ENCODE results near the gene LRFN4.
A peak's percentile ranks its signal among the peaks of the same experiment; 100 is the strongest.
"Not testable (repeated sequence)": the region's sequence is repeated elsewhere in the genome, so short reads cannot be mapped to it uniquely, and the experiment has no call there.

Gene LRFN4

DNA sequence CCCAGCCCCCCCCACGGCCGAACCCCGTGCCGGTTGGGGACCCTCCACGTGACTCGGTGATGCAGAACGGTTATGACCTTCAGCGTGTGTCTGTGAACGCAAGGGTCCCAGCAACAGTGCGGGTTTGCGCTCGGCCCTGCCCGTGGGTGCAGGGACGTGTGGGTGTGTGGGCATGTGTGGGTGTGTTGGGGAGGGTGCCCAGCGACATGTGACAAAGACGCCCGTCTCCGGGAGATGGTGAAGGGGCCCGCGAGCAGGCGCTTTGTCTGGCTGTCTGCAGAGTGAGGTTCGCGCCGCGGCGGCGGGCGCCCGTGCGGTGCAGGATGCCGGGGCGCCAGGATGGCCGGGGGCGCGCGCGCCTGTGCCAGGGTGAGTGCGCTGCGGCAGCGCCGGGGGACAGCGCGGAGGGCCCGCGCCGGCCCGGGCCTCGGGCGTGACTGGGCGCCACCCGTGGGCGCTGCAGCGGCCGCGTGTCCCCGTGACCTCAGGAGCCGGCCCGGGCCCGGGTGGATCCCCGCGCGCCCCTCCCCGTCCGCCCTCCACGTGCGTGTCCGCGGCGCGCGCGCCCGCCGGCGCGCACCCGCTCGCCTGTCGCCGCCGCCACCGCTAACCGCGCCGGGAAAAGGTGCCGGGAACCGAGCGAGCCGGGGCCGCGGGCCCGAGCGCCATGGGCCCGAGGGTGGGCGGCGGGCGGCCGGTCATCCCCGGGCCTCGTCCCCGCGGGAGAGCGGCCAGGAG, at the start of gene LRFN4:
Gene LRFN4 (plus strand): TSS at position 569 of the 738 bp plus-strand sequence. CDS start 681 bp downstream, outside the sequence.
- no peak for DNase-seq

DNA sequence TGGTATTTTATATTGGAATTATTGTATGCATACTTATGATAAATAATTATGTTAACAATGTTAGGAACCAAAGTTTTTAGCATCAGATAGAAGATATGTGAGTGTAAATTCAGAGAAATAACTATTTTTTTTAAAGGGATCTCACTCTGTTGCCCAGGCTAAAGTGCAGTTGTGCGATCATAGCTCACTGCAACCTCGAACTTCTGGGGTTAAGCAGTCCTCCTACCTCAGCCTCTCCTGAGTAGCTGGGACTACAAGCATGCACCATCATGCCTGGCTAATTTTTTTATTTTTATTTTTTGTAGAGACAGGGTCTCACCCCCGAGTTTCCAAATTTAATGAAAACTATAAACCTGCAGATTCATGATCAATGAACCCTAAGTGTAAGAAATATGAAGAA, 47.3 kb upstream of the LRFN4 start:
- no peak for DNase-seq

- no peak for DNase-seq
These were observed 46.2 kb upstream of the LRFN4 start for GRCh38 chr11:66810576-66811185.

- DNase-seq = no peak
These were observed 42.2 kb upstream of the LRFN4 start for GRCh38 chr11:66814678-66815077.

DNA sequence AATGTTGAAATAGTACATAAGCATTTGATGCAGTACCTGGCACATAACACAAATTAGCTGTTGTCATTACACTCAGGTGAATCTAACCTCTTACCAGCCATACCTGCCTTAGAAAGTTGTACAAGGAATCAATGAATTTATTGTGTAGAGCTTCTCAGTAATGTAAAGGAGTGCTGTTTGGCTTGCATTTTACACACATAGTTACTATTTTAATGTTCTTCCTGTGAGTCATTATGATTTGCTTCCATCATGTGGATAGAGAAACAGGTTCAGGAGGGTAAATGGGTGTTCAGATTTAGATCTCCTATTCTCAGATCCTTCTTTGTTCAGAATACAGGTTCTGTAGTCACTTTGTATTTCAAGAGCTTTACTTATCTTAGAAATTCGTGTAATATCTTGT, 41.2 kb upstream of the LRFN4 start:
- no peak for DNase-seq

- DNase-seq = no peak
These were observed 38.5 kb upstream of the LRFN4 start for GRCh38 chr11:66818231-66818955.

DNA sequence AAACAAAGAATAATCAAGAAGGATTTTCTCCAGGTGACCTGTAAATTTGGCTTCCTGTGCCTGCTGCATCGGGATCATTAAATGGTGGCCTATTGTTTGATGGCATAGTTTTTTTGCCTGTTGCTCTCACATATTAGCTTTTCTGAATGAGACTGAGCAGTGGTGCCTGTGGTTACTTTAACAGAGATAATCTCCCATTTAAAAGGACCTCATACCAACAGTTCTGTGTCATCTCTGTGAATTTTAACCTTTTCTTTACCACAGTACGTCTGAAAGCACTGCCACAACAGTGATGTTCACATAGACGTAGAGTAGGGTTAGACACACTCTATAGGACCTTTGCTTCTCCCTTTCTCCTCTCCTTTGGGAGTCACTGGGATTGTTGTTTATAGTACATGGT, 36.5 kb upstream of the LRFN4 start:
- no peak for DNase-seq

DNA sequence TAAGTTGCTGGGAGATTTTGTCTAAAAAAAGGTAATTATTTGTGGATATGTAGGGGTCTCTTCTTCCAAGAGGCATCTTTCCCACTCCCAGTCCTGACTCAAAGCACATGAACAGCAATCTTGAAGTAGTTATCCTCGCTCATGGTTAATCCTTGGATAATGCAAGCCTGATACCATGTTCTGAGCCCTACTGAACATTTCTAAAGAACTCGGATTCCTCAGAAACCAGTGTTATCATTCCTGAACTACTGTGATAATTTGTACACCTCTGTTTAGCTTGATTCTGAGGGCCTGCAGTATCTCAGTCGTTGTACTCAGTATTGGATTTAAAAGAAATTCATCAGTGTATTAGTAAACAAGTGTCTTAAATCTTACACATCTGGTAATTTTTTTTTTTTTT, 36.0 kb upstream of the LRFN4 start:
- DNase-seq = no peak

- DNase-seq = no peak
These were observed 33.2 kb upstream of the LRFN4 start for GRCh38 chr11:66823700-66824099.

DNA sequence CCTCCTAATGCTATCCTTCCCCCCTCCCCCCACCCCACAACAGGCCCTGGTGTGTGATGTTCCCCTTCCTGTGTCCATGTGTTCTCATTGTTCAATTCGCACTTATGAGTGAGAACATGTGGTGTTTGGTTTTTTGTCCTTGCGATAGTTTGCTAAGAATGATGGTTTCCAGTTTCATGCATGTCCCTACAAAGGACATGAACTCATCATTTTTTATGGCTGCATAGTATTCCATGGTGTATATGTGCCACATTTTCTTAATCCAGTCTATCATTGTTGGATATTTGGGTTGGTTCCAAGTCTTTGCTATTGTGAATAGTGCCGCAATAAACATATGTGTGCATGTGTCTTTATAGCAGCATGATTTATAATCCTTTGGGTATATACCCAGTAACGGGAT, 32.3 kb upstream of the LRFN4 start:
- DNase-seq = not testable (repeated sequence)

DNA sequence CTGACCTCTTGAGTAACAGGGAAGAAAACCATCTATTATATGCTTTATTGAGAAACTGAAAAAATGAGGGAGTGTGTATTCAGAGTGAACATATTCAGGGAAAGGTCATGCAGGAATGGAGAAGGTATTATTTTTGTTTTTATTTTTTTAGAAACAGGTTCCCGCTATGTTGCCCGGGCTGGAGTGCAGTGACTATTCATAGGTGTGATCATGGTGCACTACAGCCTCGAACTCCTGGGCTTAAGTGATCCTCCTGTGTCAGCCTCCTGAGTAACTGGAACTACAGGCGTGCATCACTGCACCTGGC, 22.4 kb upstream of the LRFN4 start:
- DNase-seq = no peak

DNA sequence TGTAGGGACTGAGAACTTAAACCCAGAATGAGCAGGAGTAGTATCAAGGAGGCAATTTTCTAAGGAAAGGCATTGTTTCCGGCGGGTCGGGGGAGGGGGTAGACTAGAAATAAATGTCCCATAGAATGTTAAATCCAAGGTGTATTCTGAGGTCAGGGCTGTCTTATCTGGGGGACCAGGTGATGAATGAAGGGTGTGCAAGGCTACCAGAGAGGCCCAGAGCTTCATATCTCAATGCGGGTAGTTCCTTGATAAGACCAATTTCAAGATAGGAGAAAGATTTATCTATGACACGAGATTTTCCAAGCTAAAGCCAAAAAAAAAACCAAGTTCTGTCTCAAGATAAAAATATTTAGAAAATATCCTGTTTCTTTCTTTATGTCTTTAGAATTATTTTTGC, 21.9 kb upstream of the LRFN4 start:
- peak; percentile 63 for DNase-seq

DNA sequence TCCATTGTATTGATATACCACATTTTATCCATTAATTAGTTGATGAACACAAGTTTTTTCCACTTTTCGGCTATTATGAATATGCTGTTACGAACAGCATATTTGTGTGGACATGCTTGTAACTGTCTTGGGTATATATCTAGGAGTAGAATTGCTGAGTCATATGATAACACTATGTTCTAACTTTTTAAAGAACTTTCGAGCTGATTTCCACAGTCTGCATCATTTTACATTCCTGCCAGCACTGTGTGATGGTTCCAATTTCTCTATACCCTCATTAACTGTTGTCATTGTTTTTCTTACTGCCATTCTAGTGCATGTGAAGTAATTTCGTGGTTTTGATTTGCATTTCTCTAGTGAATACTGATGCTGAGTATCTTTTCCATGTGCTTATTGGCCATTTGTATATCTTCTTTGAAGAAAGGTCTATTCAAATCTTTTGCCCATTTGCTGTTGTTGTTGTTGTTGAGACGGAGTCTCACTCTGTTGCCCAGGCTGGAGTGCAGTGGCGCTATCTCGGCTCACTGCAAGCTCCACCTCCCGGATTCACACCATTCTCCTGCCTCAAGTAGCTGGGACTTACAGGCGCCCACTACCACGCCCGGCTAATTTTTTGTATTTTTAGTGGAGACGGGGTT, 21.0 kb upstream of the LRFN4 start:
- DNase-seq = peak; percentile 51

- DNase-seq = no peak
These were observed 16.4 kb upstream of the LRFN4 start for GRCh38 chr11:66840317-66841091.

DNA sequence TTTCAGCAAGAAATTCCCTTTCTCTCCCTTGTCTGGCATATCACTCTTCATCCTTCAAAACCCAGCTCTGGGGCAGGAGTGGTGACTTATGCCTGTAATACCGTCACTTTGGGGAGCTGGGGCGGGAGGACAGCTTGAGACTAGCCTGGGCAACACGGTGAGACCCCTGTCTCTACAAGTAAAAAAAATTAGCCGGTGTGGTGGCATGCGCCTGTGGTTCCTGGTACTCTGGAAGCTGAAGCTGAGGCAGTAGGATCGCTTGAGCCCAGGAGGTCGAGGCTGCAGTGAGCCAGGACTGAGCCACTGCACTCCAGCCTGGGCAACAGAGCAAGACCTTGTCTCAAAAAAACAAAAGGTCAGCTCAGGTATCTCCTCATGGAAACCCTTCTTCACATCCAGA, 15.0 kb upstream of the LRFN4 start:
- no peak for DNase-seq

DNA sequence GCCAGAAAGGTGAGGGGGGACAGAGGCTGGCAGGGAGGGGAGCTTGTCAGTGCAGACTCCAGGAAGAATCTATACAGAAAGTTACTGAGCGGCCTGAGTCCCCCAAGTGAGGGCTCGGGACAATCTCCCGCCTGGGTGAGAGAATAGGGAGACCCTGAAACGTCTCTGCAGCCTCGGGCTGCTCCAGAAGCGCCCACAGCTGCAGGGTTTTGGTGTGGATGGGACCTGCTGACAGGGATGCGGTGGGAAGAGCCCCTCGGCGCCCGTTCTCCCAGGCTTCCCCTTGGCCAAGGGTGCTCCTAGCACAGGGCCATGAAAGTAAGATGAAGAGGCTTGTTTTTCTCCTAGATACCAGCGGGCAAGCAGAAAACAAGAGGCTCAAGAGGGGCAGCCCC, 14.4 kb upstream of the LRFN4 start:
- DNase-seq = no peak

GRCh38 chr11:66842896-66843775, 13.7 kb upstream of the LRFN4 start, which contains the start of gene RCE1:
TSS of gene RCE1 (plus strand) at chr11:66843441. CDS start at chr11:66843456, 15 bp downstream.
- DNase-seq = peak; percentile 88

- no peak for DNase-seq
These were observed 12.9 kb upstream of the LRFN4 start for GRCh38 chr11:66843776-66844495.

DNA sequence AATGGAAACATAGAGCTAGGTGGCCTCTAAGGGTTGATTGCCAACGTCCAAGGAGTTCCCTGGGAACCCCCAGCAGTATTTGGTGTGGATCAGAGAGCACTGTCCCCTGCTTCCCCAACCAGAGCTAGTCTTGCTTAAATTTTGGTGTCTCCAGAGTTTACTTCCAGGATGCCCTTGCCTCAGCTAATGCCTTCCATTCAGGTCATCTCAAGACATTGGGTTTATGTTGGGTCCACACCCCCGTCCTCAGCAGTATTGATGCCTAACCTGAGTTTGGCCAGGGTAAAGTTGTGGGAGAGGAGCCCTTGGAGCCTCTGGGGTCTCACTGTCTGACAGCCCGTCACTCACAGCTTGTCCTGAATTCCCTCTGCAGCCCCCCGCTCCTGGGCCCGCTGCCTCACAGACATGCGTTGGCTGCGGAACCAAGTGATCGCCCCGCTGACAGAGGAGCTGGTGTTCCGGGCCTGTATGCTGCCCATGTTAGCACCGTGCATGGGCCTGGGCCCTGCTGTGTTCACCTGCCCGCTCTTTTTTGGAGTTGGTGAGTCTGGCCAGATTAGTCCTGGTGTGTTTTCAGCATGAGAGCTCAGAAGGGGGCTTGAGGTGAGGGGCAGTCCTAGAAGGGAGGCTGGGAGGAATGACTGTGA, 12.2 kb upstream of the LRFN4 start:
- no peak for DNase-seq

DNA sequence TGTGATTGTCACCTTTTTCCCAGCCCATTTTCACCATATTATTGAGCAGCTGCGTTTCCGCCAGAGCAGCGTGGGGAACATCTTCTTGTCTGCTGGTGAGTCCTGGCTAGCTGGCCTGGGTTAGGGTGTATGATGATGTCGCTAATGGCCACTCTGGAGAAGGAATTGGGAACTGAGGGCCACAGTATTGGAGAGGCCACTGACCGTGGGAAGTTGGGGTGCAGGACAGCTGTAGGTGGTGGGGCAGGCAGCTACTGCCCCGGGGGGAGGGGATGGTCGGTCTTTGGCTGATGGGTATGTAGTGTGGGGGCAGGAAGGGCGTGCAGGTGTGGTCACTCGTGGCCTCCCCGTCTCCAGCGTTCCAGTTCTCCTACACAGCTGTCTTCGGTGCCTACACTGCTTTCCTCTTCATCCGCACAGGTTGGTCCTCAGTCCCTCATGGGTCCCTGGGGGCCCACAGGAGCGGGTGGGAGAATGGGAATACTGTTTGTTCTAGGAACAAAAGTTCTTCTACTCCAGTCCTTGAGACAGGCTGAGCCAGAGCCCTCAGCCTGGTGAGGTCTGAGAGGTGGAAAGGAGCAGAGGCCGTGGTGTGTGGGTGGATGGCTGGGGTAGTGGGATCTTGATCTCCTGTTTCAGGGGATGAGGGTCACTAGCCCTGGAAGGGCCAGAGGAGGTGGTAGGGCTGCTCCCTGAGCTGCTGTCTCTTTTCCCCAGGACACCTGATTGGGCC, 11.6 kb upstream of the LRFN4 start:
- no peak for DNase-seq
